Rectal smooth muscle tissue (tissue), 1 donor: ENCODE measurements around the gene ARHGDIG.

Experiments used
- H3K27ac ChIP-seq: one replicate; pipeline ENCODE4 v1.7.0; 2013; ENCODE audit warnings: low read depth, low read length, inconsistent platforms
- H3K27me3 ChIP-seq: one replicate; pipeline ENCODE4 v1.7.0; 2013; ENCODE audit warnings: low read length; ENCODE audit not compliant: control insufficient read depth, insufficient read depth
- H3K36me3 ChIP-seq: one replicate; pipeline ENCODE4 v1.7.0; 2013; ENCODE audit warnings: low read length; ENCODE audit not compliant: control insufficient read depth, insufficient read depth
- H3K4me1 ChIP-seq: one replicate; pipeline ENCODE4 v1.7.0; 2013; ENCODE audit warnings: low read length; ENCODE audit not compliant: control insufficient read depth, insufficient read depth
- H3K4me3 ChIP-seq: one replicate; pipeline ENCODE4 v1.7.0; 2013; ENCODE audit warnings: low read length
- H3K9ac ChIP-seq: one replicate; pipeline ENCODE4 v1.7.0; 2013; ENCODE audit warnings: low read length

The ARHGDIG gene

DNA sequence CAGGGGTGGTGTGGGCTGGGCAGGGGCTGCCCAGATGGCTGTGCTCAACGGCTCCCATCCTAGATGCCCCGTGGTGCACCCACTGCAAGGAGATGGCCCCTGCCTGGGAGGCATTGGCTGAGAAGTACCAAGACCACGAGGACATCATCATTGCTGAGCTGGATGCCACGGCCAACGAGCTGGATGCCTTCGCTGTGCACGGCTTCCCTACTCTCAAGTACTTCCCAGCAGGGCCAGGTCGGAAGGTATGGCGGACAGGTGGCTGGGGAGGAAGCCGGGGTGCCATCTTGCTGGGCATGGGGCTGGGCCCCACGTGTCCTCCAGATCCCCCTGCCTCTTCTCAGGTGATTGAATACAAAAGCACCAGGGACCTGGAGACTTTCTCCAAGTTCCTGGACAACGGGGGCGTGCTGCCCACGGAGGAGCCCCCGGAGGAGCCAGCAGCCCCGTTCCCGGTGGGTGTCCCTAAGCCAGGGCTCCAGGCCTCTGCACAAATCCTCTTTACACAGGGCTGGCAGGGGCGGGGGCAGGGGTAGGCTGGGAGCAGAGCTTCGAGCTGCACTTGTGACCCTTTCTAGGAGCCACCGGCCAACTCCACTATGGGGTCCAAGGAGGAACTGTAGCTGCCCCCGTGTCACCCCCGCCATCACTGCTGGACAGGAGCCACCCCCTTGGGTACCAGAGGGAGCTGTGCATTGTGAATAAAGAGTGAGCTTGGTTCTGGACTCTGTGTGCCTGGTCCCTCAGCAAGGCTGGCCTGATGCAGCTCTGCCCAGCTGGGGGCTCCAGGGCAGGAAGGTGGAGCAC, 6.3 kb downstream of the ARHGDIG start:
- Histone ChIP-seq H3K9ac (no peak overlapping the region), H3K4me3 (no peak overlapping the region), H3K4me1 (no peaks in the 10 kb centered on the region), H3K27me3 (no peaks in the 10 kb centered on the region), H3K27ac (no peak overlapping the region), H3K36me3 (peaks cover 12% of the 10 kb centered on the region)

DNA sequence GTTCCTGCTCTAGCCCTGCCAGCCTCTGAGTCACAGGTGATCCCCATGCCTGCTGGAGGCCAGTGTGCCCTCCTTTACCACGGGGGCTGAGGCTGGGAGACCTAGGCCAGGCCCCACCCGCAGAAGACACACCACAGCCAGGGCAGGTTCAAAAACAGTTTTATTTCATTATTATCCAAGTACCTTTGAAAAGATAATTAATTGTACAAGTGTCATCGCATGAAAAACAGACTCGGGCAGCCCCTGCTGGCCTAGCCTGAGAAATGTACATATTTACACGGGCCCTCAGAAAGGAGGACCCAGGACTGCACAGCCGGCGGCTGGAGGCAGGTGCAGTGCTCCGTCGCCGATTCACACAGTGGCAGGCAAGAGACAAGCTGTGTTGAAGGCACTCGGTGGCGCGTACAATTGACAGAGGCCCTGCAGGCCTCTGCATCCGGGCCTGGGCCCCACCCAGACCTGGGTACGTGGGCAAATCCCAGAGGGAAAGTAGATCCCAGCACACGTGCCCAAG, 7.0 kb downstream of the ARHGDIG start:
- H3K27me3 ChIP-seq, result no peaks in the 10 kb centered on the region
- H3K36me3 ChIP-seq, result peaks cover 13% of the 10 kb centered on the region
- H3K27ac ChIP-seq, result no peak overlapping the region
- no peak overlapping the region for H3K4me3 ChIP-seq
- no peaks in the 10 kb centered on the region for H3K4me1 ChIP-seq
- no peak overlapping the region for H3K9ac ChIP-seq

DNA sequence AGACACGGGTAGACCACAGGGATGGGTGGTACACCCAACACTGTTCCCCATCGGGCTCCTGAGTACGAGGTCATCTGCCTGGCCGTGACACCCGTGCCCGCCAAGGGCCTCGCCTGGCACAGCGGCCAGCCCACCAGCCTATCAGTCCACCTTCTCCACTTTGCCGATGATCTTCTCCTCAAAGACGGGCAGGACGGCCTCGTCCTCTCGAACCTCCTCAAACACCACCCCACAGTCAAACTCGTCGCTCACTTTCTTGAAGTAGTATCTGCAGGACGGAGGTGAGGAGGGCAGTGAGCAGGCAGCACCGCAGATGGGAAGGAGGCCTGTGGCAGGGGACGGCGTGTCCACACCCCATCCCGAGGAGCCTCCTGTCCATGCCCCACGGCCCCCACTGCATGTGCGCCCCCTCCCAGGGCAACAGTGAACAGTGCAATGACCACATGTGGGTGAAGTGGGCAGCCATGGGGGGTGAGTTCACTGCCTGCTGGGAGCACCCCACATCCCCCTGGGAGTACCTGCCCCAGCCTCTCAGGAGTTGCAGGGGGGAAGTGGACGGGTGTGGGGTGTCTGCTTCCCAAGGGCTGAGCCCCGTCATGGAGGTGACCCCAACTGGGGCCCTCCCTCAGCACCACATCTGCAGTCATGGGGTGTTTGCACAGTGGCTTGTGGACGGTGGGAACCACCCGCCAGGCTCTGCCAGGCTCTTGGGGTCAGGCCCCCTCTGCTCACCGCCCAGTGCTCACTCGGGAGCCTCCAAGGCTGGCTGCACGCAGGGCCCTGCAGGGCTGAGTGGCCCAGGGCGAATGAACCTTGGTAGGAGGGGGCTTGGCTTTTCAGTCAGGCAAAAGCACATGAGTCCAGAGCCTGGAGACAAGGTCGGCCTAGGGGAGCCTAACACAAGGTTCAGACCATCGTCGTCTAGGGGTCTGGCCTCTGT, 7.9 kb downstream of the ARHGDIG start:
- no peak overlapping the region for H3K4me3 ChIP-seq
- H3K4me1 ChIP-seq, result no peaks in the 10 kb centered on the region
- peaks cover 19% of the 10 kb centered on the region for H3K36me3 ChIP-seq
- no peak overlapping the region for H3K27ac ChIP-seq
- H3K9ac ChIP-seq, result no peak overlapping the region
- H3K27me3 ChIP-seq, result no peaks in the 10 kb centered on the region

DNA sequence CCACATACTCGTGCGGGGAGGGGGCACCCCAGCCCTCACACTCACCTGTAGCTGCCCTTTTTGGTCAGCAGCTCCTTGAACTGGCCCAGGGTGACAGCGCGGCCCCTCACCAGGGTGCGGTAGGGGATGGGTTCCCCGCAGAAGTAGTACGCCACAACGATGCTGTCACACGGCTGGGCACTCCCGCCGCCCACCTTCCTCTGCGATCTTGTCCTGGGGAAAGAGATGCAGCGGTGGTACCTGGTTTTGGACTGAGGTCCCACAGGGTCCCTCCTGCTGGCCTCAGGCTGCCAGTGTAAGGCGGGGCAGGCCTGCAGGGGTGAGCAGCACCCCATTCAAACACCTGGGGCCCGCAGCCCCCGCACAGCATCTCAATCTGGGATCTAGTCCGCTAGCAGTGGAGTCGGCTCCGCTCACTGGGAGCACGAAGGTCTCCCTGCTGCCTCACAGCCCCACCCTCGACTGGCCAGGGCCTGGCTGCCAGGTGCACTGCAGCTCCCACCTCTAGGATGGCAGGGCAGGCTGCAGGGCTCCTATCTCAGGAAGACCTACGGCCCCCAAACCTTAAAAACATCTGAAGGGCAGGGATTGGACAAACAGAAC, 9.1 kb downstream of the ARHGDIG start:
- no peaks in the 10 kb centered on the region for H3K4me1 ChIP-seq
- H3K4me3 ChIP-seq, result no peak overlapping the region
- no peaks in the 10 kb centered on the region for H3K27me3 ChIP-seq
- peaks cover 19% of the 10 kb centered on the region for H3K36me3 ChIP-seq
- no peak overlapping the region for H3K9ac ChIP-seq
- no peak overlapping the region for H3K27ac ChIP-seq

GRCh38 chr16:290015-290680, 9.8 kb downstream of the ARHGDIG start:
- H3K9ac ChIP-seq, result no peak overlapping the region
- H3K27ac ChIP-seq, result no peak overlapping the region
- peaks cover 19% of the 10 kb centered on the region for H3K36me3 ChIP-seq
- no peaks in the 10 kb centered on the region for H3K4me1 ChIP-seq
- H3K27me3 ChIP-seq, result no peaks in the 10 kb centered on the region
- no peak overlapping the region for H3K4me3 ChIP-seq

GRCh38 chr16:290681-291405, 10.5 kb downstream of the ARHGDIG start:
- H3K9ac ChIP-seq, result no peak overlapping the region
- H3K27me3 ChIP-seq, result no peaks in the 10 kb centered on the region
- H3K4me1 ChIP-seq, result no peaks in the 10 kb centered on the region
- H3K27ac ChIP-seq, result no peak overlapping the region
- H3K4me3 ChIP-seq, result no peak overlapping the region
- peaks cover 19% of the 10 kb centered on the region for H3K36me3 ChIP-seq

GRCh38 chr16:291539-291938, 11.1 kb downstream of the ARHGDIG start:
- Histone ChIP-seq H3K36me3 (peaks cover 19% of the 10 kb centered on the region), H3K27ac (no peak overlapping the region), H3K4me3 (no peak overlapping the region), H3K27me3 (no peaks in the 10 kb centered on the region), H3K4me1 (no peaks in the 10 kb centered on the region), H3K9ac (no peak overlapping the region)

- H3K4me3 ChIP-seq, result no peak overlapping the region
- H3K27ac ChIP-seq, result no peak overlapping the region
- H3K9ac ChIP-seq, result no peak overlapping the region
- H3K36me3 ChIP-seq, result peaks cover 16% of the 10 kb centered on the region
- no peaks in the 10 kb centered on the region for H3K4me1 ChIP-seq
- H3K27me3 ChIP-seq, result no peaks in the 10 kb centered on the region
Measured at GRCh38 chr16:293043-293775, 12.8 kb downstream of the ARHGDIG start.

- H3K36me3 ChIP-seq, result peaks cover 9% of the 10 kb centered on the region
Measured at GRCh38 chr16:296276-296675, 15.9 kb downstream of the ARHGDIG start.

DNA sequence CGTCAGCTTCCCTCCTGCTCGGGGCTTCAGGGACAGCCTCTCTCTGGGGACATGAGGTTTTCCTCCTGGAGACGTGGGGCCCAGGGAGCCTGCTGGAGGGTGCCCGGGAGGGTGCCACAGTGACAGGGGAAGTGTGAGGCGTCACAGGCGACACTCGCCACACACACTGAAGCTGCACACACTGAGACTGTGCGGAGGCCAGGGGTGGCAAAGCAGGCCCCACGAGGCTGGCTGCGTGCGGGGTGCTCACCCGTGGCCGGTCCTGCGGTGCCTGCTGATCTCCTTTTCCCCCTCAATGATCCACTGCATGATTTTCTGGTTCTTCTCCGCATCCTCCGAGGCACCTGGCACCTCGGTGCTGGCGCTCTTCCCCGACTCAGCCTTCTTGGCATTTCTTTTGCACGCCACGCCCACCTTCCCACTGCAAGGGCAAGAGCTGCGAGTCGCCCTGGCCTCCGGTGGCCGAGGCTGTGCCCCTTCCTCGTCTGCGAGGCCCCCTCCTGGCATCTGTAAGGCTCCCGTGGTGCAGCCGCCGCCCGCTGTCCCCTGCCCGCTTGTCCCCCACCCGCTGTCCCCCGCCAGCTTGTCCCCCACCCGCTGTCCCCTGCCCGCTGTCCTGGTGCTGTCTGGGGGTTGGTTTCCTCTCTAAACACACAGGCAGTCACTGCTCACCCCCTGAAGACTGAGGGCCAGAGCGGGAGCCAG, 16.6 kb downstream of the ARHGDIG start:
- Histone ChIP-seq H3K4me3 (no peak overlapping the region), H3K36me3 (peaks cover 7% of the 10 kb centered on the region), H3K4me1 (no peaks in the 10 kb centered on the region), H3K27me3 (no peaks in the 10 kb centered on the region), H3K27ac (no peak overlapping the region), H3K9ac (no peak overlapping the region)

More at GRCh38 chr16:296276-296675, 15.9 kb downstream of the ARHGDIG start:
- Histone ChIP-seq H3K4me3 (no peak overlapping the region), H3K27me3 (no peaks in the 10 kb centered on the region), H3K27ac (no peak overlapping the region), H3K9ac (no peak overlapping the region), H3K4me1 (no peaks in the 10 kb centered on the region)
